GM19397 (cell line): ENCODE measurements around the gene ACTA2.
"Not testable (repeated sequence)": the region's sequence is repeated elsewhere in the genome, so short reads cannot be mapped to it uniquely, and the experiment has no call there.

ENCODE experiments used
- ATAC-seq: cut with Tn5 transposase; IDR thresholded peaks from one replicate; pipeline ENCODE4 v1.9.1; 2021; ENCODE audit warnings: mild to moderate bottlenecking, moderate library complexity; ENCODE audit not compliant: unreplicated experiment

ACTA2 gene

GRCh38 chr10:88954458-88955083 lies 2.0 kb upstream of the ACTA2 start:
- ATAC-seq = no peak

GRCh38 chr10:88953662-88954061 lies 1.1 kb upstream of the ACTA2 start:
- no peak for ATAC-seq

GRCh38 chr10:88949912-88950837 lies 2.4 kb downstream of the ACTA2 start:
- ATAC-seq = no peak

GRCh38 chr10:88949051-88949450 lies 3.5 kb downstream of the ACTA2 start:
- no peak for ATAC-seq

GRCh38 chr10:88946965-88947590 lies 5.5 kb downstream of the ACTA2 start:
- ATAC-seq = no peak

GRCh38 chr10:88946200-88946599 lies 6.4 kb downstream of the ACTA2 start:
- ATAC-seq = no peak

- ATAC-seq = no peak
These were observed 7.8 kb downstream of the ACTA2 start for GRCh38 chr10:88944813-88945212.

GRCh38 chr10:88943778-88944177 lies 8.8 kb downstream of the ACTA2 start:
- no peak for ATAC-seq

- no peak for ATAC-seq
These were observed 11.5 kb downstream of the ACTA2 start for GRCh38 chr10:88941026-88941425.

GRCh38 chr10:88938938-88939337 lies 13.6 kb downstream of the ACTA2 start:
- no peak for ATAC-seq

GRCh38 chr10:88938039-88938438 lies 14.5 kb downstream of the ACTA2 start:
- no peak for ATAC-seq

GRCh38 chr10:88936656-88937055 lies 15.9 kb downstream of the ACTA2 start:
- ATAC-seq = no peak

GRCh38 chr10:88934900-88935672 lies 17.5 kb downstream of the ACTA2 start:
- peak; percentile 39 for ATAC-seq

- no peak for ATAC-seq
These were observed 19.0 kb downstream of the ACTA2 start for GRCh38 chr10:88933564-88933963.

GRCh38 chr10:88932539-88933256 lies 19.9 kb downstream of the ACTA2 start:
- peak; percentile 49 for ATAC-seq

- not testable (repeated sequence) for ATAC-seq
These were observed 20.5 kb downstream of the ACTA2 start for GRCh38 chr10:88932029-88932428.

GRCh38 chr10:88931548-88931947 lies 21.0 kb downstream of the ACTA2 start:
- ATAC-seq = no peak

GRCh38 chr10:88928254-88928653 lies 24.3 kb downstream of the ACTA2 start:
- no peak for ATAC-seq

GRCh38 chr10:88927416-88927690 lies 25.2 kb downstream of the ACTA2 start:
- no peak for ATAC-seq

GRCh38 chr10:88926566-88927415 lies 25.8 kb downstream of the ACTA2 start:
- no peak for ATAC-seq
